PC-3 (cell line): ENCODE data around the gene WDR45B.

Source experiments
- EZH2 ChIP-seq: fragments of 300-600 bp; sonication (generic); IDR thresholded peaks from one replicate; pipeline ENCODE4 v1.6.1; 2017; ENCODE audit warnings: antibody characterized with exemption, mild to moderate bottlenecking, low read length; ENCODE audit not compliant: unreplicated experiment
- EZH2phosphoT487 ChIP-seq: fragments of 300-600 bp; sonication (generic); IDR thresholded peaks from 2 replicates; pipeline ENCODE4 v1.6.1; 2018; ENCODE audit warnings: mild to moderate bottlenecking, antibody characterized with exemption, low read length, borderline replicate concordance
- TF ChIP-seq, protein P1 (sequence below): fragments of 300-600 bp; sonication (generic); conservative IDR thresholded peaks from 2 replicates; pipeline ENCODE4 v1.5.1; 2017; ENCODE audit warnings: antibody characterized with exemption, low read depth, mild to moderate bottlenecking, low read length

DNA sequence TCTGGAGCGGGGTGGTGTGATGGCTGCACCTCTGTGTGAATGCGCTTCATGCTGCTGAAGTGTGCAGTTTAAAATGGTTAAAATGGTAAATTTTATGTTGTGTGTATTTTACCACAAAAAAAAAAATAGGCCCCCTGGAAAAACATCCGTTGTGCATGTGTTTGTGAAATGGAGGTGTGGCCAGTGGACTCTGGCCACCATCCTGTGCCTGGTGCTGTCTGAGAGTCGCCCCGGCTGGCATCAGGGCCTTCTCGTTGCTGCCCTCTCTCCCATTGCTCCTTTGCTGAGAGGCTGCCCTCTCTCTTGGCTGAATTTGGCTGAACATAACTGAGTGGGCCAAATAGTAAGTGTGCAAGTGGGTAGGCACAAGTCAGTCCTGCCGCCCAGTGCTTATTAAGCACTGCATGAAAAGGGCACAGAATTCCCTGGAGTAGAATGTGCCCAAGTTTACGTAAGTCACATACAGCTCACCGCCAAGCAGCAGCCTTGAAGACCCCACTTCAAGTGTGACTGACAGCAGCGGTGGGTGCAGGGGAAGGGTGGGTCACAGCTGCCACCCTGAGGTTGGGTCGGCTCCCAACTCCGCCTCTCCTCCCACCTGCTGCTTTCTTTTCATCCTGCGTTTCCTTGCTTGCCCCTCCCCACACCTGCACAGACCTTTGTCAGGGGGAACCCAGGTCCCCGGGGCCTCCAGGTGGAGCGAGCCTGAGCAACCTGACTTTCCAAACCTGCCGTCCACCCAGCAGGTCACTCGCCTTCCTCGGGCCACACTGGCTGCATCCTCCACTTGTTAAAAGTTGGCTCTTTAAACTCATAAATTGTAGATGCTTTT is 81.9 kb downstream of the WDR45B start:
- TF ChIP-seq, protein P1, sequence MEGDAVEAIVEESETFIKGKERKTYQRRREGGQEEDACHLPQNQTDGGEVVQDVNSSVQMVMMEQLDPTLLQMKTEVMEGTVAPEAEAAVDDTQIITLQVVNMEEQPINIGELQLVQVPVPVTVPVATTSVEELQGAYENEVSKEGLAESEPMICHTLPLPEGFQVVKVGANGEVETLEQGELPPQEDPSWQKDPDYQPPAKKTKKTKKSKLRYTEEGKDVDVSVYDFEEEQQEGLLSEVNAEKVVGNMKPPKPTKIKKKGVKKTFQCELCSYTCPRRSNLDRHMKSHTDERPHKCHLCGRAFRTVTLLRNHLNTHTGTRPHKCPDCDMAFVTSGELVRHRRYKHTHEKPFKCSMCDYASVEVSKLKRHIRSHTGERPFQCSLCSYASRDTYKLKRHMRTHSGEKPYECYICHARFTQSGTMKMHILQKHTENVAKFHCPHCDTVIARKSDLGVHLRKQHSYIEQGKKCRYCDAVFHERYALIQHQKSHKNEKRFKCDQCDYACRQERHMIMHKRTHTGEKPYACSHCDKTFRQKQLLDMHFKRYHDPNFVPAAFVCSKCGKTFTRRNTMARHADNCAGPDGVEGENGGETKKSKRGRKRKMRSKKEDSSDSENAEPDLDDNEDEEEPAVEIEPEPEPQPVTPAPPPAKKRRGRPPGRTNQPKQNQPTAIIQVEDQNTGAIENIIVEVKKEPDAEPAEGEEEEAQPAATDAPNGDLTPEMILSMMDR, result no peak
- TF ChIP-seq EZH2 (no peak), EZH2phosphoT487 (no peak)
